K562 (cell line): ENCODE measurements around the gene ILK. TPM values are rescaled to one million over a fixed set of nuclear protein-coding genes. Genes with fewer than 3 reads are reported as not detected.

Experiments used
- ATF7 ChIP-seq: fragments of 450-650 bp; IDR thresholded peaks from 2 replicates; pipeline ENCODE4 v1.7.1; 2014; ENCODE audit warnings: mild to moderate bottlenecking, moderate library complexity
- JUN ChIP-seq, 2 experiments: sonication (generic) in 1 of 2; formaldehyde crosslinking in 1 of 2; IDR thresholded peaks; 2 replicates each; pipeline versions ENCODE4 v1.6.1 to v1.8.0; 2012 to 2022; ENCODE audit warnings: borderline replicate concordance in 2 of 2, mild to moderate bottlenecking in 2 of 2, improper control_type of control experiment in 1 of 2, low read depth in 1 of 2, low read length in 1 of 2, missing genetic modification reagents in 1 of 2
- REST ChIP-seq, 2 experiments: fragments of 450-650 bp; formaldehyde crosslinking in 1 of 2; IDR thresholded peaks; 2 replicates each; pipeline versions ENCODE4 v1.4.0 to v1.6.1; 2014 to 2020; ENCODE audit warnings: mild to moderate bottlenecking in 2 of 2, borderline replicate concordance in 1 of 2, low read depth in 1 of 2
- SMARCA5 ChIP-seq: fragments of 450-650 bp; IDR thresholded peaks from 2 replicates; pipeline ENCODE4 v1.6.1; 2016
- polyA plus RNA-seq, 8 experiments: library from polyadenylated mRNA; depleted of rRNA in 4 of 8; stranded (reverse) in 5 of 8; unstranded in 3 of 8; fragments of >200 nt; fragmentation: Nextera tagmentation in 2 of 8; fragmentation: Illumina TruSeq in 1 of 8; extraction: Ambion mirVana in 2 of 8; extraction: Trizol in 1 of 8; gene quantifications; 2 replicates each; pipeline versions ENCODE4 v1.2.1 to v1.2.3, GENCODE V29; 2011 to 2014; ENCODE audit warnings: inconsistent platforms in 1 of 8, missing spikeins in 1 of 8
- total RNA-seq, 7 experiments: library from RNA; depleted of rRNA in 6 of 7; stranded (reverse); fragments of >200 nt in 6 of 7; fragmentation: Illumina TruSeq in 2 of 7; extraction: Trizol in 2 of 7; gene quantifications; 2 replicates each; pipeline versions ENCODE4 v1.2.1 to v1.2.3, GENCODE V29; 2011 to 2021; ENCODE audit warnings: low replicate concordance in 1 of 7
- TF ChIP-seq, protein P1 (sequence below): fragments of 450-650 bp; IDR thresholded peaks from 2 replicates; pipeline ENCODE4 v1.6.1; 2018; ENCODE audit not compliant: partially characterized antibody
- TF ChIP-seq, protein P2 (sequence below), 3 experiments: IDR thresholded peaks in 2 of 3; conservative IDR thresholded peaks in 1 of 3; 2 replicates each; pipeline ENCODE4 v1.5.1; 2011 to 2012; ENCODE audit warnings: low read length in 3 of 3, mild to moderate bottlenecking in 3 of 3, control low read depth in 2 of 3, improper control_type of control experiment in 1 of 3, inconsistent platforms in 1 of 3, low read depth in 1 of 3, mixed read lengths in 1 of 3, moderate library complexity in 1 of 3; ENCODE audit not compliant: insufficient read depth in 2 of 3
- TF ChIP-seq, protein P3 (sequence below): fragments of 450-650 bp; formaldehyde crosslinking; IDR thresholded peaks from 2 replicates; pipeline ENCODE4 v1.4.0; 2022; ENCODE audit warnings: mild to moderate bottlenecking, moderate library complexity
- TF ChIP-seq, protein P4 (sequence below), 2 experiments: fragments of 450-650 bp; IDR thresholded peaks; 2 replicates each; pipeline ENCODE4 v1.6.1; 2016

The ILK gene
- total and polyA plus RNA-seq, 9 of the 15 experiments (the other 6 are each of a cell fraction or from before 2014, with no cell fraction given) = 43.3 to 95.9 (median 58.9) TPM

DNA sequence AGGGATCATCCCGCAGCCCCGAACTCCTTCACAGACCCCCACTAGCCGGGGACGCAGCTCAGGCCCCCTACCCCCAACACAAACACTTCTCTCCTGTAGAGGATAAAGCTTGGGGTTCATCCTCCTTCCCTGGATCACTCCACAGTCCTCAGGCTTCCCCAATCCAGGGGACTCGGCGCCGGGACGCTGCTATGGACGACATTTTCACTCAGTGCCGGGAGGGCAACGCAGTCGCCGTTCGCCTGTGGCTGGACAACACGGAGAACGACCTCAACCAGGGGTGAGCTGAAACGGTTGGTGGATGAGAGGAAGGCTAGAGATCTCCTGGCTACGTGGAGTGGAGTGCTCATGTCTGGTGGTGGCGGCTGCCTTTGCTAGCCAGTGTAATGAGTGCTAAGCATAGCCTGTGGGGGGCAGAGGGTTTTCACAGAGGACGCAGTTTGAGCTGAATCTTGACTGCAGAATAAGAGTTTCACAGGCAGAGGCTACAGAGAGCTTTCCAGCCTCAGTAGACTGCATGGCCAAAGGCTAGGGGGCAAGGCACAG, 580 bp downstream of the ILK start (continued):
- TF ChIP-seq REST (IDR thresholded peaks at IDR 0.05; ENCODE audit: borderline replicate concordance) = peak; percentile 47; the same call in 1 of the 2 replicates
- no peak for TF ChIP-seq REST (CRISPR knock-in tag; IDR thresholded peaks at IDR 0.05; ENCODE audit: low read depth)
- 0 out of 2 replicates have a peak, but pooled peaks have one; percentile 17 for TF ChIP-seq SMARCA5
- TF ChIP-seq, protein P1, sequence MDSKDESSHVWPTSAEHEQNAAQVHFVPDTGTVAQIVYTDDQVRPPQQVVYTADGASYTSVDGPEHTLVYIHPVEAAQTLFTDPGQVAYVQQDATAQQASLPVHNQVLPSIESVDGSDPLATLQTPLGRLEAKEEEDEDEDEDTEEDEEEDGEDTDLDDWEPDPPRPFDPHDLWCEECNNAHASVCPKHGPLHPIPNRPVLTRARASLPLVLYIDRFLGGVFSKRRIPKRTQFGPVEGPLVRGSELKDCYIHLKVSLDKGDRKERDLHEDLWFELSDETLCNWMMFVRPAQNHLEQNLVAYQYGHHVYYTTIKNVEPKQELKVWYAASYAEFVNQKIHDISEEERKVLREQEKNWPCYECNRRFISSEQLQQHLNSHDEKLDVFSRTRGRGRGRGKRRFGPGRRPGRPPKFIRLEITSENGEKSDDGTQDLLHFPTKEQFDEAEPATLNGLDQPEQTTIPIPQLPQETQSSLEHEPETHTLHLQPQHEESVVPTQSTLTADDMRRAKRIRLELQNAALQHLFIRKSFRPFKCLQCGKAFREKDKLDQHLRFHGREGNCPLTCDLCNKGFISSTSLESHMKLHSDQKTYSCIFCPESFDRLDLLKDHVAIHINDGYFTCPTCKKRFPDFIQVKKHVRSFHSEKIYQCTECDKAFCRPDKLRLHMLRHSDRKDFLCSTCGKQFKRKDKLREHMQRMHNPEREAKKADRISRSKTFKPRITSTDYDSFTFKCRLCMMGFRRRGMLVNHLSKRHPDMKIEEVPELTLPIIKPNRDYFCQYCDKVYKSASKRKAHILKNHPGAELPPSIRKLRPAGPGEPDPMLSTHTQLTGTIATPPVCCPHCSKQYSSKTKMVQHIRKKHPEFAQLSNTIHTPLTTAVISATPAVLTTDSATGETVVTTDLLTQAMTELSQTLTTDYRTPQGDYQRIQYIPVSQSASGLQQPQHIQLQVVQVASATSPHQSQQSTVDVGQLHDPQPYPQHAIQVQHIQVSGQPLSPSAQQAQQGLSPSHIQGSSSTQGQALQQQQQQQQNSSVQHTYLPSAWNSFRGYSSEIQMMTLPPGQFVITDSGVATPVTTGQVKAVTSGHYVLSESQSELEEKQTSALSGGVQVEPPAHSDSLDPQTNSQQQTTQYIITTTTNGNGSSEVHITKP = peak; percentile 33
- TF ChIP-seq, protein P2, sequence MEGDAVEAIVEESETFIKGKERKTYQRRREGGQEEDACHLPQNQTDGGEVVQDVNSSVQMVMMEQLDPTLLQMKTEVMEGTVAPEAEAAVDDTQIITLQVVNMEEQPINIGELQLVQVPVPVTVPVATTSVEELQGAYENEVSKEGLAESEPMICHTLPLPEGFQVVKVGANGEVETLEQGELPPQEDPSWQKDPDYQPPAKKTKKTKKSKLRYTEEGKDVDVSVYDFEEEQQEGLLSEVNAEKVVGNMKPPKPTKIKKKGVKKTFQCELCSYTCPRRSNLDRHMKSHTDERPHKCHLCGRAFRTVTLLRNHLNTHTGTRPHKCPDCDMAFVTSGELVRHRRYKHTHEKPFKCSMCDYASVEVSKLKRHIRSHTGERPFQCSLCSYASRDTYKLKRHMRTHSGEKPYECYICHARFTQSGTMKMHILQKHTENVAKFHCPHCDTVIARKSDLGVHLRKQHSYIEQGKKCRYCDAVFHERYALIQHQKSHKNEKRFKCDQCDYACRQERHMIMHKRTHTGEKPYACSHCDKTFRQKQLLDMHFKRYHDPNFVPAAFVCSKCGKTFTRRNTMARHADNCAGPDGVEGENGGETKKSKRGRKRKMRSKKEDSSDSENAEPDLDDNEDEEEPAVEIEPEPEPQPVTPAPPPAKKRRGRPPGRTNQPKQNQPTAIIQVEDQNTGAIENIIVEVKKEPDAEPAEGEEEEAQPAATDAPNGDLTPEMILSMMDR (IDR thresholded peaks at IDR 0.05 in 2 of 3, conservative IDR thresholded peaks at IDR 0.05 in 1 of 3; ENCODE audit: insufficient read depth in 2 of 3, low read depth in 1 of 3, low read length in 3 of 3) = peak; percentile 42 to 69 (median 53); a peak in 5 of 6 replicates
- TF ChIP-seq, protein P3, sequence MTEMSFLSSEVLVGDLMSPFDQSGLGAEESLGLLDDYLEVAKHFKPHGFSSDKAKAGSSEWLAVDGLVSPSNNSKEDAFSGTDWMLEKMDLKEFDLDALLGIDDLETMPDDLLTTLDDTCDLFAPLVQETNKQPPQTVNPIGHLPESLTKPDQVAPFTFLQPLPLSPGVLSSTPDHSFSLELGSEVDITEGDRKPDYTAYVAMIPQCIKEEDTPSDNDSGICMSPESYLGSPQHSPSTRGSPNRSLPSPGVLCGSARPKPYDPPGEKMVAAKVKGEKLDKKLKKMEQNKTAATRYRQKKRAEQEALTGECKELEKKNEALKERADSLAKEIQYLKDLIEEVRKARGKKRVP (CRISPR knock-in tag) = no peak
- TF ChIP-seq ATF7 = peak; percentile 22; the same call in 1 of the 2 replicates
- TF ChIP-seq, protein P4, sequence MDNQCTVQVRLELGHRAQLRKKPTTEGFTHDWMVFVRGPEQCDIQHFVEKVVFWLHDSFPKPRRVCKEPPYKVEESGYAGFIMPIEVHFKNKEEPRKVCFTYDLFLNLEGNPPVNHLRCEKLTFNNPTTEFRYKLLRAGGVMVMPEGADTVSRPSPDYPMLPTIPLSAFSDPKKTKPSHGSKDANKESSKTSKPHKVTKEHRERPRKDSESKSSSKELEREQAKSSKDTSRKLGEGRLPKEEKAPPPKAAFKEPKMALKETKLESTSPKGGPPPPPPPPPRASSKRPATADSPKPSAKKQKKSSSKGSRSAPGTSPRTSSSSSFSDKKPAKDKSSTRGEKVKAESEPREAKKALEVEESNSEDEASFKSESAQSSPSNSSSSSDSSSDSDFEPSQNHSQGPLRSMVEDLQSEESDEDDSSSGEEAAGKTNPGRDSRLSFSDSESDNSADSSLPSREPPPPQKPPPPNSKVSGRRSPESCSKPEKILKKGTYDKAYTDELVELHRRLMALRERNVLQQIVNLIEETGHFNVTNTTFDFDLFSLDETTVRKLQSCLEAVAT (IDR thresholded peaks at IDR 0.05) = peak in 1 of 2 experiments; percentile 29; a peak in 1 of 4 replicates
- TF ChIP-seq JUN (IDR thresholded peaks at IDR 0.05; ENCODE audit: borderline replicate concordance, low read depth, low read length) = no peak
- peak; percentile 37; the same call in 1 of the 2 replicates for TF ChIP-seq JUN (CRISPR knock-in tag; IDR thresholded peaks at IDR 0.05; ENCODE audit: borderline replicate concordance)
